CD4-positive, alpha-beta T cell treated with Interleukin-17A for 4 hours (primary cell): Measurements from ENCODE around the gene PIGB.
"Not testable (repeated sequence)": the region's sequence is repeated elsewhere in the genome, so short reads cannot be mapped to it uniquely, and the experiment has no call there.

Source experiments
- DNase-seq: peaks from one replicate; pipeline ENCODE4 v3.0.0-alpha.2; 2020; ENCODE audit warnings: mixed read lengths

Gene PIGB

DNA sequence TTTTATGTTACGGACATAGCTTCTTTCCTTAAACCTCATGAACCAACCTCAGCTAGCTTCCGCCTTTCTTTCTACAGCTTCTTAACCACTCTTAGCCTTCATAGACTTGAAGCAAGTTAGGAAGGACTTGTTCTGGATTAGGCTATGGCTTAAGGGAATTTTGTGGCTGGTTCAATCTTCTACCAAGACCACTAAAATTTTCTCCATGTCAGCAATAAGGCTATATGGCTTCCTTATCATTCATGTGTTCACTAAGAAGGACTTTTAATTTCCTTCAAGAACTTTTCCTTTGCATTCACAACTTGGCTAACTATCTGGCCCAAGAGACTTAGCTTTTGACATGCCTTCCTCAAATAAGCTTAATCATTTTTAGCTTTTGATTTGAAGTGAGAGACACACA lies 64.7 kb downstream of the PIGB start:
- DNase-seq = no peak

DNA sequence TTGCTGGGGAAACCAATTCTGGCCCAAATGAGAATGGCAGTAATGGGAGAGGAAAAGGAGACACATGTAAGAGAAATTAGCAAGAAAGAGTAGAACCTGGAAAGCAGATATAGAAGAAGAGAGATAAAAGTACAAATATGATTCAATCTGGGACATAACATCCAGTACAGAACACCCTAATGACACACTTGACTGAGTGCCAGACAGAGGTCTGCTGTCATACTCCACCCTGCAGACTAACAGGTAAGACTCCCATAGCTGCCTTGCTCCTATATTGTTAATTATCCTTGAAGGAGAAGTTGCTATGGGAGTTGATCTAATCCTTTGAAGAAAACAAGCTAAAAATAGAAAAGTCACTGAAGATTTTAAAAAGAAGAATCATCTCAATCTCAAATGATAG lies 68.0 kb downstream of the PIGB start:
- no peak for DNase-seq

DNA sequence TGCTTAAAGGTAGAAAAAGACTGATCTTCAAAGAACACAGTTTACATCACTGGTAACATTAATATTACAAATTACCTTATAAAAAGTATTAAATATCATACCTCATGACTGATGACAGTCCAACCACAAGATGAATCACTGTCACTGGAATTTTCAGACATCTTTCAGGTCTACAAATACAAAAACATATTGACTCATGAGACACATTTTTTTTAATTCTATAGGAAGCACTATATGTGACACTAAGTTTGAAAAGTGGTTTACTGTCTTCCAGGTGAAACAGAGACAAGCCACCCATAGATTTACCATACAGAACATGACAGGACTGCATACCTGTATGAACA lies 70.2 kb downstream of the PIGB start:
- no peak for DNase-seq

DNA sequence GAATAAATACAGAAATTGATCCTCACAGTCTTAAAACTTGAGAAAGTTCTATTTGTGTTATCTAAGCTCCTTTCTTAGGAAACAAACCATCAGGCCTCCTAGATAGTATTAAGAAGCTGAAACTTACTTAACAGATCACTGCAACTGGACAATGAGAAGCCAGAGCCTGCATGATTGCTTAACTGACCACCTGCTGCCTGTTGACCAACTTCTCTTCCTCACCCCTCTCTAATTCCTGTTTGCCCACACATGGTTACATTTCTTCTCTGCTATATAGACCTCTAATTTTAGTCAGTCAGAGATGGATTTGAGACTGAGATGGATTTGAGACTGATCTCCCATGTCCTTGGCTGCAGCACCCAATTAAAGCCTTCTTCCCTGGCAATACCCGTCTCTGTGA lies 75.7 kb downstream of the PIGB start:
- no peak for DNase-seq

DNA sequence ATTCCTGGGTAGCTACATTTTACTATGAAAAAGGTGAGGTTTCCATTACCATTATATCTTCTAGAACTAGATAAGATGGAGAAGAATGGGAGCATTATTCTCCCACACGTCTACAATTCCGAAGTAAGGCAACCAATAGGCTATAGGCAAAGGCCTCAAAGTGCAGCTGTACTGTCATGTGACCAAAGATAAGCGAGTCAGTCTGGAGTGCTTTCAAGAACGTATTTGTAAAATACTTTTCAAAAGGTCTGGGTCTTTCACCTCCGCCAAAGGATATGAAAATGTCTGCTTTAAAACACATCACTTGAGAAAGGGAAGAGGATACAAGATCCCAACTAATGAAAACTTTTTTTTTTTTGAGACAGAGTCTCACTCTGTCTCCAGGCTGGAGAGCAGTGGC lies 79.2 kb downstream of the PIGB start:
- DNase-seq = no peak

DNA sequence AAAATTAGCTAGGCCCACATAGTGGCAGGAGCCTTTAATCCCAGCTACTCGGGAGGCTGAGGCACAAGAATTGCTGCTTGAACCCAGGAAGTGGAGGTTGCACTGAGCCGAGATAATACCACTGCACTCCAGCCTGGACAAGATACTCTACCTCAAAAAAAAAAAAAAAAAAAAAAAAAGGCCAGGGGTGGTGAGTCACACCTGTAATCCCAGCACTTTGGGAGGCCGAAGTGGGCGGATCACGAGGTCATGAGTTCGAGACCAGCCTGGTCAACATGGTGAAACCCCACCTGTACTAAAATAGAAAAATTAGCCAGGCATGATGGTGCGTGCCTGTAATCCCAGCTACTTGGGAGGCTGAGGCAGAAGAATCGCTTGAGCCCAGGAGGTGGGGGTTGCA lies 81.0 kb downstream of the PIGB start:
- DNase-seq = not testable (repeated sequence)

DNA sequence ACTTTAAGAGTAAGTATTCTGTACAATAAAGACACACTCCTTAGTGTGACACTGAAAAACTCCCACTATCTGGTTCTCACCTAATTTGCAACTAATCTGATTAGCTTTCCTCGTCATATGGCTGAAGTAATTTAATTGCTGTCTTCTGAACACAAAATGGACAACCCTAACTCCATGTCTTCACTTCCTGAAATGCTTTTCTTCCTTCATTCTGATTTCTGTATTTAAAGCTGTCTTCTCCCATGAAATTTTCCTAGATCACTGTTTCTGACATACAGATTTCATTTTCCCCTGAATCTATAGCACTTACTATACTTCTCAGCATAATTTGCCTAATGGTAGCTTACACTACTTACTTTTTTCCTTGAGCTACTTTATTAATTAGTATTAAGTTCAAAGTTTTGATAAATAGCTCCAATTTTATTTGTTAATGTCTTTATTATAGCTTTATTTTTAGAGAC lies 82.8 kb downstream of the PIGB start:
- DNase-seq = no peak

DNA sequence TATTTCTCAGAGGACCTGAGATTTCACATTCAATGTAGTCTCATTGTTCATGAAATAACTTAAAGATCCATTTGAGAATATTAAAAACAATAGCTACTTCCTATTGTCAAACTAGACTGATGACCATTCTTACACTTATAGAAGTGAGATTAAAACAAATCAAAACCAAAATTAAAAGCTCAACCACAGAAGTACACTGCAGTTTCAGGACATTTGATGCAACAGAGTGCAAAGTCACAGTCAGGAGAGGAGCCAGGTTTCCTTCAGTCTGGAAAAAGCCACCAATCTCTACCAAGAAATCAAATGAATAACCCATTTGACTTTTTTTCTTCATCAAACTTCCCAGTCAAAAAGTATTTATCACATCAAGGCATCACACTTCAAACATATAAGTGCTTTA lies 83.7 kb downstream of the PIGB start:
- no peak for DNase-seq

DNA sequence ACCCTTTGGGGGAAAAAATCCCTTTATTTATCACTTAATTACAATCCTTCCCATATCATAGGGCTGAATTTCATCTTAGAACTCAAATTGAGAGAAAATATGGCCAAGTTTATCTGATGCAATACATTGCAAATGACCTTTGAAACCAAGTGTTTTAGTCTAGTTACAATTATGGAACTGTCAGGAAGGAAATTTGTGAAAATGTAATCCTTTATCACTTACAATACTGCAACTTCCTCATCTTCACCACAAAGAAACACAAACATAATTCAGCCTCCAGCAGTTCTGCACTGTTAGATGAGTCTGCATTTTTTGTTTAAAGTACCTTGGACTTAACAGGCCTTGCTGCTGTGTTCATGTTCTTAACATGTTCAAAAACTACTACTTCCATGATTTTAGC lies 84.5 kb downstream of the PIGB start:
- no peak for DNase-seq
